IMR-90 (cell line): ENCODE results near the gene BCL2L13. TPM values are rescaled to one million over a fixed set of nuclear protein-coding genes. Genes with fewer than 3 reads are reported as not detected.

Experiments
- ATAC-seq: fragments of 200-7000 bp; cut with Tn5 transposase; 2 replicates; pipeline ENCODE4 v1.9.1; 2020; ENCODE audit warnings: low read depth, mild to moderate bottlenecking, moderate library complexity
- BruUV-seq: library from RNA; stranded (reverse); fragments of 400-500 nt; replicated peaks from 2 replicates; lab custom pipeline; 2021; lab: Mats Ljungman, UMichigan
- CTCF ChIA-PET: fragments of 300-600 bp; formaldehyde crosslinking; extraction: SDS; loops from one replicate; lab custom pipeline; 2021; ENCODE audit warnings: antibody characterized with exemption; lab: Yijun Ruan, JAX
- POLR2A ChIA-PET: fragments of 300-600 bp; sonication (Branson Sonifier 250); formaldehyde crosslinking; loops from one replicate; lab custom pipeline; 2022; ENCODE audit warnings: antibody characterized with exemption; ENCODE audit not compliant: unreplicated experiment; lab: Charles Lee
- DNase-seq: peaks from one replicate; pipeline ENCODE4 v3.0.0; 2013
- H2AFZ ChIP-seq: replicated peaks from 2 replicates; pipeline ENCODE3; 2013; ENCODE audit warnings: low read length, mild to moderate bottlenecking; ENCODE audit not compliant: poor library complexity
- H2AK5ac ChIP-seq: 2 replicates; pipeline ENCODE4 v1.6.1; 2013; ENCODE audit warnings: low read depth, low read length, inconsistent platforms
- H2AK9ac ChIP-seq: replicated peaks from 2 replicates; pipeline ENCODE3; 2013; ENCODE audit warnings: mild to moderate bottlenecking, low read depth, low read length, moderate library complexity; ENCODE audit not compliant: poor library complexity
- H2BK120ac ChIP-seq: 2 replicates; pipeline ENCODE4 v1.6.1; 2013; ENCODE audit warnings: low read depth, low read length, inconsistent platforms
- H2BK15ac ChIP-seq: 3 replicates; pipeline ENCODE4 v1.6.1; 2013; ENCODE audit warnings: low read depth, low read length, inconsistent platforms
- H2BK20ac ChIP-seq: 2 replicates; pipeline ENCODE4 v1.6.1; 2013; ENCODE audit warnings: low read depth, mild to moderate bottlenecking, inconsistent platforms, low read length, moderate library complexity
- H2BK5ac ChIP-seq: 2 replicates; pipeline ENCODE4 v1.6.1; 2013; ENCODE audit warnings: mild to moderate bottlenecking, low read depth, low read length, inconsistent platforms; ENCODE audit not compliant: poor library complexity, severe bottlenecking
- H3K14ac ChIP-seq: replicated peaks from 2 replicates; pipeline ENCODE4 v1.6.1; 2013; ENCODE audit warnings: low read depth, low read length, inconsistent platforms
- H3K18ac ChIP-seq: 2 replicates; pipeline ENCODE4 v1.6.1; 2013; ENCODE audit warnings: low read depth, low read length, control low read depth
- H3K23ac ChIP-seq: 2 replicates; pipeline ENCODE4 v1.6.1; 2013; ENCODE audit warnings: low read depth, low read length, inconsistent platforms
- H3K27ac ChIP-seq: 2 replicates; pipeline ENCODE4 v1.5.1; 2013; ENCODE audit warnings: mild to moderate bottlenecking, control low read depth, low read length; ENCODE audit not compliant: insufficient read depth
- H3K27me3 ChIP-seq: 2 replicates; pipeline ENCODE4 v1.6.1; 2013; ENCODE audit warnings: low read length; ENCODE audit not compliant: control insufficient read depth, insufficient read depth
- H3K36me3 ChIP-seq: 2 replicates; pipeline ENCODE4 v1.6.1; 2013; ENCODE audit warnings: low read length, mixed read lengths; ENCODE audit not compliant: control insufficient read depth, insufficient read depth
- H3K4ac ChIP-seq: 2 replicates; pipeline ENCODE4 v1.6.1; 2013; ENCODE audit warnings: low read depth, low read length, inconsistent platforms
- H3K4me1 ChIP-seq: 2 replicates; pipeline ENCODE4 v1.6.1; 2013; ENCODE audit warnings: low read length, mixed read lengths; ENCODE audit not compliant: control insufficient read depth, insufficient read depth
- H3K4me2 ChIP-seq: 2 replicates; pipeline ENCODE4 v1.6.1; 2013; ENCODE audit warnings: low read depth, mild to moderate bottlenecking, control low read depth, low read length, moderate library complexity
- H3K4me3 ChIP-seq: 2 replicates; pipeline ENCODE4 v1.5.1; 2013; ENCODE audit warnings: low read depth, mild to moderate bottlenecking, control low read depth, low read length, moderate library complexity; ENCODE audit not compliant: insufficient read depth
- H3K56ac ChIP-seq: 2 replicates; pipeline ENCODE4 v1.6.1; 2013; ENCODE audit warnings: low read length, inconsistent platforms; ENCODE audit not compliant: insufficient read depth; ENCODE audit errors: extremely low read depth
- H3K79me1 ChIP-seq, 2 experiments: 2 replicates each; pipeline ENCODE4 v1.6.1; 2013; ENCODE audit warnings: low read length in 2 of 2, inconsistent platforms in 1 of 2, low read depth in 1 of 2
- H3K9ac ChIP-seq: 2 replicates; pipeline ENCODE4 v1.6.1; 2013; ENCODE audit warnings: low read depth, low read length, control low read depth
- H3K9me1 ChIP-seq: 2 replicates; pipeline ENCODE4 v1.6.1; 2013; ENCODE audit warnings: low read length, inconsistent platforms; ENCODE audit not compliant: insufficient read depth
- H3K9me3 ChIP-seq: 2 replicates; pipeline ENCODE4 v1.6.1; 2013; ENCODE audit warnings: low read length; ENCODE audit not compliant: control insufficient read depth, insufficient read depth
- H4K20me1 ChIP-seq: 2 replicates; pipeline ENCODE4 v1.6.1; 2013; ENCODE audit warnings: low read length, inconsistent platforms; ENCODE audit not compliant: insufficient read depth
- H4K5ac ChIP-seq: 2 replicates; pipeline ENCODE4 v1.6.1; 2013; ENCODE audit warnings: mild to moderate bottlenecking, low read depth, low read length, control low read depth
- H4K8ac ChIP-seq, 2 experiments: 2 replicates each; pipeline ENCODE4 v1.6.1; 2013; ENCODE audit warnings: low read depth in 2 of 2, low read length in 2 of 2, control low read depth in 1 of 2, inconsistent platforms in 1 of 2
- H4K91ac ChIP-seq: 2 replicates; pipeline ENCODE4 v1.6.1; 2013; ENCODE audit warnings: low read depth, low read length, inconsistent platforms; ENCODE audit not compliant: insufficient read depth
- CEBPB ChIP-seq: IDR thresholded peaks from 2 replicates; pipeline ENCODE4 v1.6.1; 2012; ENCODE audit warnings: low read depth, low read length, improper control_type of control experiment
- NFE2L2 ChIP-seq: fragments of 150-350 bp; IDR thresholded peaks from 2 replicates; pipeline ENCODE4 v1.6.1; 2016; ENCODE audit warnings: low read depth, mild to moderate bottlenecking, low read length
- RAD21 ChIP-seq: IDR thresholded peaks from 2 replicates; pipeline ENCODE4 v1.6.1; 2012; ENCODE audit warnings: low read length, improper control_type of control experiment
- WGBS, 2 experiments: methylation state at CpG; one replicate each; pipeline versions ENCODE4 v1.1.5 to v1.1.7; 2013; ENCODE audit warnings: missing lambda C conversion rate in 2 of 2; ENCODE audit not compliant: insufficient read length in 1 of 2; ENCODE audit errors: extremely low coverage in 2 of 2; 5-methylcytosine and 5-hydroxymethylcytosine counted together
- dilution Hi-C: fragments of 300-500 bp; cut with HindIII; formaldehyde crosslinking; loops from one replicate; pipeline ENCODE4 v1.14.3; 2018; ENCODE audit warnings: low sequenced_read_pairs; ENCODE audit not compliant: unreplicated experiment
- in situ Hi-C: fragments of 300-500 bp; cut with MboI; formaldehyde crosslinking; loops from 3 replicates; pipeline ENCODE4 v1.14.3; 2019; ENCODE audit warnings: low sequenced_read_pairs, inconsistent platforms, mixed read lengths
- intact Hi-C: fragments of 100-400 bp; cut with micrococcal nuclease; formaldehyde crosslinking; loops from 2 replicates; pipeline ENCODE4 v1.10.0; 2022
- polyA plus RNA-seq, 3 experiments: library from polyadenylated mRNA; depleted of rRNA; stranded (reverse); fragments of >200 nt; gene quantifications; 2 replicates each; pipeline ENCODE4 v1.2.3, GENCODE V29; 2012; ENCODE audit warnings: low replicate concordance in 1 of 3
- total RNA-seq: library from RNA; depleted of rRNA; stranded (reverse); fragments of >200 nt; gene quantifications from 2 replicates; pipeline ENCODE4 v1.2.3, GENCODE V29; 2012

BCL2L13 gene
- total and polyA plus RNA-seq, 2 of the 4 experiments (the other 2 are of a cell fraction): 42.6 to 86.7 TPM

- no peak overlapping the region for H2BK15ac ChIP-seq
- H3K23ac ChIP-seq: no peak overlapping the region
- 90% methylated on average over 2 of the region's 4 CpGs; no CpG with 5 or more reads in 1 of the 2 experiments for whole genome bisulfite sequencing, 2 experiments
- H3K4me1 ChIP-seq: peaks cover 13% of the 10 kb centered on the region
- 0 out of 2 replicates have a peak overlapping the region, but pooled peaks have one; percentile 26 for H2BK120ac ChIP-seq
- ATAC-seq (peak; percentile 90), DNase-seq (peak; percentile 40)
- no TSS peak for BruUV-seq
- no peaks in the 10 kb centered on the region for H3K27me3 ChIP-seq
- no peak overlapping the region for H3K9ac ChIP-seq
- no peak overlapping the region for H3K4ac ChIP-seq
- no peak overlapping the region for H2BK20ac ChIP-seq
- H3K9me3 ChIP-seq: no peaks in the 10 kb centered on the region
- H3K9me1 ChIP-seq: peaks cover 12% of the 10 kb centered on the region; the same call in 1 of the 2 replicates
- in situ Hi-C loops: no loop called here
- H3K79me1 ChIP-seq: peaks cover 10 to 51% of the 10 kb centered on the region in 2 experiments
- POLR2A ChIA-PET: no interaction called here
- no peak overlapping the region for H4K91ac ChIP-seq
- 0 out of 2 replicates have a peak overlapping the region, but pooled peaks have one; percentile 1 for H3K4me2 ChIP-seq
- CTCF ChIA-PET: no interaction called here
- H2AK5ac ChIP-seq: no peak overlapping the region
- intact Hi-C loops: loop anchor here (10.0 kb wide), 1 partner anchor 143 kb away; no protein-coding TSS in a partner anchor
- H3K27ac ChIP-seq: peak overlapping the region; percentile 30; the same call in 1 of the 2 replicates
- H3K4me3 ChIP-seq: no peak overlapping the region
- H3K14ac ChIP-seq: no peak overlapping the region
- dilution Hi-C loops: no loop called here
- no peak overlapping the region for H3K18ac ChIP-seq
- H2AFZ ChIP-seq: no peak overlapping the region
- TF ChIP-seq RAD21: no peak
- peak; percentile 67; the same call in 1 of the 2 replicates for TF ChIP-seq NFE2L2
- peak; percentile 73 for TF ChIP-seq CEBPB
- H3K56ac ChIP-seq: no peak overlapping the region
- H2BK5ac ChIP-seq: peak overlapping the region; percentile 56
- 0 out of 2 replicates have a peak, but pooled peaks cover 2% of the 10 kb centered on the region for H3K36me3 ChIP-seq
- no peak overlapping the region for H2AK9ac ChIP-seq
- H4K5ac ChIP-seq: no peak overlapping the region
- H4K20me1 ChIP-seq: 0 out of 2 replicates have a peak, but pooled peaks cover 4% of the 10 kb centered on the region
- no peak overlapping the region for H4K8ac ChIP-seq
Observed at GRCh38 chr22:17717708-17718107, 79.2 kb downstream of the BCL2L13 start.
